Measurements from ENCODE around the gene SNAPC1.
"Not testable (repeated sequence)": the region's sequence is repeated elsewhere in the genome, so short reads cannot be mapped to it uniquely, and the experiment has no call there.

The SNAPC1 gene

GRCh38 chr14:61761959-61762786 lies at the start of gene SNAPC1:
Gene SNAPC1 (plus strand): TSS chr14:61762420. CDS start chr14:61762461, 41 bp downstream.
- DNase-seq: peak; percentile 98

- no peak for DNase-seq
Observed at GRCh38 chr14:61713724-61714437, 48.3 kb upstream of the SNAPC1 start.

GRCh38 chr14:61716956-61717355 lies 45.3 kb upstream of the SNAPC1 start:
- DNase-seq: no peak

- no peak for DNase-seq
Observed at GRCh38 chr14:61718039-61718438, 44.2 kb upstream of the SNAPC1 start.

- DNase-seq: no peak
Observed at GRCh38 chr14:61719344-61720293, 42.6 kb upstream of the SNAPC1 start.

GRCh38 chr14:61720294-61720661 lies 41.9 kb upstream of the SNAPC1 start:
- DNase-seq: no peak

- no peak for DNase-seq
Observed at GRCh38 chr14:61720741-61721140, 41.5 kb upstream of the SNAPC1 start.

GRCh38 chr14:61724133-61724532 lies 38.1 kb upstream of the SNAPC1 start:
- no peak for DNase-seq

- DNase-seq: no peak
Observed at GRCh38 chr14:61726778-61727658, 35.2 kb upstream of the SNAPC1 start.

- no peak for DNase-seq
Observed at GRCh38 chr14:61730756-61731373, 31.4 kb upstream of the SNAPC1 start.

GRCh38 chr14:61733972-61734371 lies 28.2 kb upstream of the SNAPC1 start:
- DNase-seq: no peak

GRCh38 chr14:61736751-61737150 lies 25.5 kb upstream of the SNAPC1 start:
- DNase-seq: peak; percentile 62

GRCh38 chr14:61737915-61738314 lies 24.3 kb upstream of the SNAPC1 start:
- DNase-seq: no peak

- DNase-seq: no peak
Observed at GRCh38 chr14:61739133-61739532, 23.1 kb upstream of the SNAPC1 start.

GRCh38 chr14:61742371-61742770 lies 19.8 kb upstream of the SNAPC1 start:
- no peak for DNase-seq

GRCh38 chr14:61744238-61744637 lies 18.0 kb upstream of the SNAPC1 start:
- DNase-seq: no peak

GRCh38 chr14:61746346-61746745 lies 15.9 kb upstream of the SNAPC1 start:
- not testable (repeated sequence) for DNase-seq

- no peak for DNase-seq
Observed at GRCh38 chr14:61746881-61747280, 15.3 kb upstream of the SNAPC1 start.

GRCh38 chr14:61747342-61747741 lies 14.9 kb upstream of the SNAPC1 start:
- DNase-seq: no peak

- DNase-seq: no peak
Observed at GRCh38 chr14:61749264-61749663, 13.0 kb upstream of the SNAPC1 start.

- DNase-seq: no peak
Observed at GRCh38 chr14:61749867-61750266, 12.4 kb upstream of the SNAPC1 start.

Data from activated CD4-positive, alpha-beta T cell treated with anti-CD3 and anti-CD28 coated beads, Interleukin-10, Interleukin-2, amounts not matched to agents 100 ng/mL and 50 ng/mL, durations not matched to agents 16 hours and 8 hours (primary cell).